K562 (cell line): ENCODE data around the gene TIGAR. TPM values are rescaled to one million over a fixed set of nuclear protein-coding genes. Genes with fewer than 3 reads are reported as not detected.

Experiments used
- CTCF ChIP-seq, 3 experiments: IDR thresholded peaks in 2 of 3; conservative IDR thresholded peaks in 1 of 3; 2 replicates each; pipeline ENCODE4 v1.5.1; 2011 to 2012; ENCODE audit warnings: low read length in 3 of 3, mild to moderate bottlenecking in 3 of 3, control low read depth in 2 of 3, improper control_type of control experiment in 1 of 3, inconsistent platforms in 1 of 3, low read depth in 1 of 3, mixed read lengths in 1 of 3, moderate library complexity in 1 of 3; ENCODE audit not compliant: insufficient read depth in 2 of 3
- ETS2 ChIP-seq: IDR thresholded peaks from 2 replicates; pipeline ENCODE4 v1.6.1; 2016; ENCODE audit warnings: borderline replicate concordance, missing genetic modification characterization, mild to moderate bottlenecking, moderate library complexity, missing compliant biosample characterization; ENCODE audit not compliant: poor library complexity, severe bottlenecking
- FOSL1 ChIP-seq: fragments of 200-800 bp; sonication (Bioruptor generic); conservative IDR thresholded peaks from 2 replicates; pipeline ENCODE4 v1.6.1; 2016; ENCODE audit warnings: missing genetic modification characterization, missing compliant biosample characterization
- HCFC1 ChIP-seq: IDR thresholded peaks from 2 replicates; pipeline ENCODE4 v1.6.1; 2012; ENCODE audit warnings: low read depth, low read length, improper control_type of control experiment
- KDM2B ChIP-seq: fragments of 250-450 bp; sonication (Bioruptor Pico); IDR thresholded peaks from 2 replicates; pipeline ENCODE4 v1.8.0; 2021; ENCODE audit warnings: mild to moderate bottlenecking, moderate library complexity
- MYC ChIP-seq, 2 experiments: fragments of 250-450 bp in 1 of 2; sonication (Bioruptor Pico) in 1 of 2; IDR thresholded peaks; 2 replicates each; pipeline versions ENCODE4 v1.5.1 to v1.6.1; 2012 to 2021; ENCODE audit warnings: low read depth in 2 of 2, borderline replicate concordance in 1 of 2, improper control_type of control experiment in 1 of 2, low read length in 1 of 2, mild to moderate bottlenecking in 1 of 2, moderate library complexity in 1 of 2
- PTBP1 ChIP-seq: fragments of 200-400 bp; formaldehyde crosslinking; IDR thresholded peaks from 2 replicates; pipeline ENCODE4 v1.6.1; 2017; ENCODE audit warnings: low read depth, low read length
- TAL1 ChIP-seq: fragments of 450-650 bp; IDR thresholded peaks from 2 replicates; pipeline ENCODE4 v1.6.1; 2016; ENCODE audit warnings: mild to moderate bottlenecking
- ZKSCAN1 ChIP-seq: fragments of 150-350 bp; IDR thresholded peaks from 2 replicates; pipeline ENCODE4 v1.6.1; 2016; ENCODE audit warnings: low read depth, low read length
- ZNF707 ChIP-seq: fragments of 250-450 bp; sonication (Bioruptor Pico); conservative IDR thresholded peaks from 2 replicates; pipeline ENCODE4 v1.8.0; 2022; ENCODE audit warnings: inconsistent platforms, mild to moderate bottlenecking, moderate library complexity
- polyA plus RNA-seq, 8 experiments: library from polyadenylated mRNA; depleted of rRNA in 4 of 8; stranded (reverse) in 5 of 8; unstranded in 3 of 8; fragments of >200 nt; fragmentation: Nextera tagmentation in 2 of 8; fragmentation: Illumina TruSeq in 1 of 8; extraction: Ambion mirVana in 2 of 8; extraction: Trizol in 1 of 8; gene quantifications; 2 replicates each; pipeline versions ENCODE4 v1.2.1 to v1.2.3, GENCODE V29; 2011 to 2014; ENCODE audit warnings: inconsistent platforms in 1 of 8, missing spikeins in 1 of 8
- total RNA-seq, 7 experiments: library from RNA; depleted of rRNA in 6 of 7; stranded (reverse); fragments of >200 nt in 6 of 7; fragmentation: Illumina TruSeq in 2 of 7; extraction: Trizol in 2 of 7; gene quantifications; 2 replicates each; pipeline versions ENCODE4 v1.2.1 to v1.2.3, GENCODE V29; 2011 to 2021; ENCODE audit warnings: low replicate concordance in 1 of 7
- TF ChIP-seq, protein P1 (sequence below), 2 experiments: fragments of 450-650 bp in 1 of 2; sonication (generic) in 1 of 2; formaldehyde crosslinking in 1 of 2; IDR thresholded peaks; 2 replicates each; pipeline versions ENCODE4 v1.7.1 to v1.9.0; 2016 to 2022; ENCODE audit warnings: inconsistent platforms in 1 of 2, mild to moderate bottlenecking in 1 of 2, missing genetic modification reagents in 1 of 2
- TF ChIP-seq, protein P2 (sequence below): fragments of 250-450 bp; sonication (Bioruptor Pico); IDR thresholded peaks from 2 replicates; pipeline ENCODE4 v1.5.0; 2020; ENCODE audit warnings: mild to moderate bottlenecking, borderline replicate concordance

Gene TIGAR
- total and polyA plus RNA-seq, 9 of the 15 experiments (the other 6 are each of a cell fraction or from before 2014, with no cell fraction given) = 0.11 to 1.0 (median 0.53) TPM; not detected in 2

DNA sequence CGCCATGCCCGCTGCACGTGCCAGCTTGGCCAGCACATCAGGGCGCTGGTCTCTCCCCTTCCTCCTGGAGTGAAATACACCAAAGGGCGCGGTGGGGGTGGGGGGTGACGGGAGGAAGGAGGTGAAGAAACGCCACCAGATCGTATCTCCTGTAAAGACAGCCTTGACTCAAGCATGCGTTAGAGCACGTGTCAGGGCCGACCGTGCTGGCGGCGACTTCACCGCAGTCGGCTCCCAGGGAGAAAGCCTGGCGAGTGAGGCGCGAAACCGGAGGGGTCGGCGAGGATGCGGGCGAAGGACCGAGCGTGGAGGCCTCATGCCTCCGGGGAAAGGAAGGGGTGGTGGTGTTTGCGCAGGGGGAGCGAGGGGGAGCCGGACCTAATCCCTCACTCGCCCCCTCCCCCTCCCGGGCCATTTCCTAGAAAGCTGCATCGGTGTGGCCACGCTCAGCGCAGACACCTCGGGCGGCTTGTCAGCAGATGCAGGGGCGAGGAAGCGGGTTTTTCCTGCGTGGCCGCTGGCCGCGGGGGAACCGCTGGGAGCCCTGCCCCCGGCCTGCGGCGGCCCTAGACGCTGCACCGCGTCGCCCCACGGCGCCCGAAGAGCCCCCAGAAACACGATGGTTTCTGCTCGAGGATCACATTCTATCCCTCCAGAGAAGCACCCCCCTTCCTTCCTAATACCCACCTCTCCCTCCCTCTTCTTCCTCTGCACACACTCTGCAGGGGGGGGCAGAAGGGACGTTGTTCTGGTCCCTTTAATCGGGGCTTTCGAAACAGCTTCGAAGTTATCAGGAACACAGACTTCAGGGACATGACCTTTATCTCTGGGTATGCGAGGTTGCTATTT is 48.4 kb upstream of the TIGAR start (continued):
- TF ChIP-seq ZNF707 (CRISPR knock-in tag) (no peak), ZKSCAN1 (peak; percentile 72), TAL1 (no peak), PTBP1 (no peak), FOSL1 (tag) (no peak), MYC (IDR thresholded peaks at IDR 0.05; ENCODE audit: low read depth, low read length) (peak; percentile 96), MYC (CRISPR knock-in tag; IDR thresholded peaks at IDR 0.05; ENCODE audit: borderline replicate concordance, low read depth) (peak; percentile 89), KDM2B (CRISPR knock-in tag) (no peak), ETS2 (tag) (no peak), HCFC1 (no peak), CTCF (IDR thresholded peaks at IDR 0.05 in 2 of 3, conservative IDR thresholded peaks at IDR 0.05 in 1 of 3; ENCODE audit: insufficient read depth in 2 of 3, low read depth in 1 of 3, low read length in 3 of 3) (no peak)
- TF ChIP-seq, protein P1, sequence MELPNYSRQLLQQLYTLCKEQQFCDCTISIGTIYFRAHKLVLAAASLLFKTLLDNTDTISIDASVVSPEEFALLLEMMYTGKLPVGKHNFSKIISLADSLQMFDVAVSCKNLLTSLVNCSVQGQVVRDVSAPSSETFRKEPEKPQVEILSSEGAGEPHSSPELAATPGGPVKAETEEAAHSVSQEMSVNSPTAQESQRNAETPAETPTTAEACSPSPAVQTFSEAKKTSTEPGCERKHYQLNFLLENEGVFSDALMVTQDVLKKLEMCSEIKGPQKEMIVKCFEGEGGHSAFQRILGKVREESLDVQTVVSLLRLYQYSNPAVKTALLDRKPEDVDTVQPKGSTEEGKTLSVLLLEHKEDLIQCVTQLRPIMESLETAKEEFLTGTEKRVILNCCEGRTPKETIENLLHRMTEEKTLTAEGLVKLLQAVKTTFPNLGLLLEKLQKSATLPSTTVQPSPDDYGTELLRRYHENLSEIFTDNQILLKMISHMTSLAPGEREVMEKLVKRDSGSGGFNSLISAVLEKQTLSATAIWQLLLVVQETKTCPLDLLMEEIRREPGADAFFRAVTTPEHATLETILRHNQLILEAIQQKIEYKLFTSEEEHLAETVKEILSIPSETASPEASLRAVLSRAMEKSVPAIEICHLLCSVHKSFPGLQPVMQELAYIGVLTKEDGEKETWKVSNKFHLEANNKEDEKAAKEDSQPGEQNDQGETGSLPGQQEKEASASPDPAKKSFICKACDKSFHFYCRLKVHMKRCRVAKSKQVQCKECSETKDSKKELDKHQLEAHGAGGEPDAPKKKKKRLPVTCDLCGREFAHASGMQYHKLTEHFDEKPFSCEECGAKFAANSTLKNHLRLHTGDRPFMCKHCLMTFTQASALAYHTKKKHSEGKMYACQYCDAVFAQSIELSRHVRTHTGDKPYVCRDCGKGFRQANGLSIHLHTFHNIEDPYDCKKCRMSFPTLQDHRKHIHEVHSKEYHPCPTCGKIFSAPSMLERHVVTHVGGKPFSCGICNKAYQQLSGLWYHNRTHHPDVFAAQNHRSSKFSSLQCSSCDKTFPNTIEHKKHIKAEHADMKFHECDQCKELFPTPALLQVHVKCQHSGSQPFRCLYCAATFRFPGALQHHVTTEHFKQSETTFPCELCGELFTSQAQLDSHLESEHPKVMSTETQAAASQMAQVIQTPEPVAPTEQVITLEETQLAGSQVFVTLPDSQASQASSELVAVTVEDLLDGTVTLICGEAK (IDR thresholded peaks at IDR 0.05) = no peak
- TF ChIP-seq, protein P1 (CRISPR knock-in tag; IDR thresholded peaks at IDR 0.05) = no peak
- TF ChIP-seq, protein P2, sequence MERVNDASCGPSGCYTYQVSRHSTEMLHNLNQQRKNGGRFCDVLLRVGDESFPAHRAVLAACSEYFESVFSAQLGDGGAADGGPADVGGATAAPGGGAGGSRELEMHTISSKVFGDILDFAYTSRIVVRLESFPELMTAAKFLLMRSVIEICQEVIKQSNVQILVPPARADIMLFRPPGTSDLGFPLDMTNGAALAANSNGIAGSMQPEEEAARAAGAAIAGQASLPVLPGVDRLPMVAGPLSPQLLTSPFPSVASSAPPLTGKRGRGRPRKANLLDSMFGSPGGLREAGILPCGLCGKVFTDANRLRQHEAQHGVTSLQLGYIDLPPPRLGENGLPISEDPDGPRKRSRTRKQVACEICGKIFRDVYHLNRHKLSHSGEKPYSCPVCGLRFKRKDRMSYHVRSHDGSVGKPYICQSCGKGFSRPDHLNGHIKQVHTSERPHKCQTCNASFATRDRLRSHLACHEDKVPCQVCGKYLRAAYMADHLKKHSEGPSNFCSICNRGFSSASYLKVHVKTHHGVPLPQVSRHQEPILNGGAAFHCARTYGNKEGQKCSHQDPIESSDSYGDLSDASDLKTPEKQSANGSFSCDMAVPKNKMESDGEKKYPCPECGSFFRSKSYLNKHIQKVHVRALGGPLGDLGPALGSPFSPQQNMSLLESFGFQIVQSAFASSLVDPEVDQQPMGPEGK = no peak
